ENCODE results near the gene UXS1.
"Not testable (repeated sequence)": the region's sequence is repeated elsewhere in the genome, so short reads cannot be mapped to it uniquely, and the experiment has no call there.

UXS1 gene
- 65.1 to 84.1 (median 72.3) reads per million in 4 donors for total RNA-seq

DNA sequence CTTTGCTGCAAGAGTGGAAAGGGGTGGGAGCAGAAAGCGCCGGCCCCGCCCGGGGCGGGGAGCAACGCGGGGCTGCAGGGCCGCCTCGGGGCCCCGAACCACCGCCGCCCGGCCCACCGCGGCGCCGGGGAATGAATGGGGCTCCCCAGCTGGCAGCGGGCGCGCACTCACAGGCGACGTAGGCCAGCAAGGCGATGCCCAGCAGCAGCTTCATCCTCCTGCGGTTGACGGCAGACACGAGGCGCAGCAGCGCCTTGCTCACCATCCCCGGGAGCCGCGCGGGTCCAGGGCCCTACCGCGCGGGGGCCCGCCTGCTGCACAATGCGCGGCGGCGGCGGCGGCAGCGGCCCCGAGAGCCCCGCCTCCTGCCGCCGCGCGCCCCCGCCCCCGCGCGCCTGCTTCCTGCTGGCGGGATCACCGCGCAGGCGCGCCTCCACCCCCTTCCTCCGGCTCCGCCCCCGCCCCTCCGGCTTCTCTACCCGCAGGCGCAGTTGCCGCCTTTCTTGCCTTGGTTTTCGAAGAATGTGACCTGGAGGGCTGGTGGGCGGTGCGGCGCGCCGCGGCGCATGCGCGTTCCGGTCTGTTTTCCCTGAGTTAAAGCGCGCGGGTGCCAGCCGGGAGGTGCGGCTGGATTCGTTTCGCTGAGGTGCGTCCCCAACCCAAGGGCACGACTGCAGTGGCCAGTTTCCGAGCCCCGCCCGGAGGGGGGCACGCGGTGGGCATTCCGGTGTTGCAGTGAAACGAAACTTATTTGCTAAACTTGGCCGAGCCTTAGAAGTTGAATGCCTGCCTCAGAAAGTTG, at the start of gene UXS1:
TSS of gene UXS1 (minus strand) at position 325 of the 802 bp plus-strand sequence. CDS start at position 265, 60 bp downstream.
- peak; percentile 97 to 99 (median 98) for DNase-seq

DNA sequence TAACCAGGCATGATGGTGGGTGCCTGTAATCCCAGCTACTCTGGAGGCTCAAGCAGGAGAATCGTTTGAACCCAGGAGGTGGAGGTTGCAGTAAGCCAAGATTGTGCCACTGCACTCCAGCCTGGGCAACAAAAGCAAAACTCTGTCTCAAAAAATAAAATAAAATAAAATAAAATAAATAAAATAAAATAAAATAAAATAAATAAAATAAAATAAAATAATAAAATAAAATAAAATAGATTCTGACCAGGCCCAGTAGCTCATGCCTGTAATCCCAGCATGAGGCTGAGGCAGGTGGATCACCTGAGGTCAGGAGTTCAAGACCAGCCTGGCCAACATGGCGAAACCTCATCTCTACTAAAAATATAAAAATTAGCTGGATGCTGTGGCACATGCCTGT, 45.4 kb upstream of the UXS1 start:
- not testable (repeated sequence) for DNase-seq

DNA sequence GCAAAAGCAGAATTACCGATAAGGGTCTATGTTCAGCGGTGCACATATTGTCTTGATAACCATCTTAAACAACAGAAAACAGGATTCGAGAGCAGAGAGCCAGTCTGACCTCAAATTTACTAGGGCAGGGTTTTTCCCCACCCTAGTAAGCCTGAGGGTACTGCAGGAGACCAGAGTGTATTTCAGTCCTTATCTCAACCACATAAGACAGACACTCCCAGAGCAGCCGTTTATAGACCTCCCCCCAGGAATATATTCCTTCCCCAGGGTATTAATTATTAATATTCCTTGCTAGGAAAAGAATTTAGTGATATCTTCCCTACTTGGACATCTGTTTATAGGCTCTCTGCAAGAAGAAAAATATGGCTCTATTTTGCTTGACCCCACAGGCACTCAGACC, 41.3 kb upstream of the UXS1 start:
- DNase-seq = not testable (repeated sequence)

DNA sequence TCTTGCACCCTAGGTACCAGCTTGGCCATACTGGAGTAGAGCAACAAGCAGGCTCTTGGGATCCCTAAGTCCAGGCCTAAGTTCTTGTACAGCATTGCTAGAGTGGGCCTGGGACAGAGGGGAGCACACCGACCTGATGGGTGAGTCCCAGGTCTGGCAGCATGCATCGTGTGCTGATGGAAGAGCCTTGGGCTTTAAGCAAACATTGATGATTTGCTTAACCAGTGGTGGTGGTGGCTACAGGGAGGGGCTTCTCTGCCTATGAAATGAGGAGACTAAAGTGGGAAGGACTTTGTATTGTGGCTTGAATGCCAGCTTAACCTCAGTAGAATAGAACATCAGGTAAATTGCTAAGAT, 39.2 kb upstream of the UXS1 start:
- DNase-seq = no peak

DNA sequence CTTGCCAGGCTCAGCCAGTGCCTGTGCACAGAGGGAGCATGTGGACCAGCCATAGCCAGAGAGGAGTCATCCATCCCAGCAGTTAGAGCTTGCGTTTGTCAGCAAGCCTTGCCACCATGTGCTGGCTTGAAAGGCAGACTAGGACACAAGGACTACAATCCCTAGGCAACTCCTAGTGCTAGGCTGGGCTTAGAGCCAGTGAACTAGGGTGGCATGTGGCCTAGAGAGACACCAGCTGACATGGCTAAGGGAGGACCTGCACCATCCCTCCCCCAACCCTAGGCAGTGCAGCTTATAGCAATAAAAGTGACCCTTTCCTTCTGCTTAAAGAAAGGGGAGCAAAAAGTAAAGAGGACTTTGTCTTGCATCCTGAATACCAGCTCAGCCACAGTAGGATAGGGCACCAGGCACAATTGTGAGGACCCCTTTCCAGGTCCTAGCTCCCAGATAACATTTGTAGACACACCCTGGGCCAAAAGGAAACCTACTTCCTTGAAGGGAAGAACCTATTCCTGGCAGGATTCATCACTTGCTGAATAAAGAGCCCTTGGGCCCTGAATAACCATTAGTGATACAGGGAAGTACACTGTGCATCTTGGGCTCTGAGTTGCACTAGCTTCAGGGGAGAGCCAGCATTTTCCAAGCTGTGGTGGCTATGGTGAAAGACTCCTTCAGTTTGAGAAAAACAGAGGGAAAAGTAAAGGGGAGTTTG, 38.7 kb upstream of the UXS1 start:
- DNase-seq = no peak

DNA sequence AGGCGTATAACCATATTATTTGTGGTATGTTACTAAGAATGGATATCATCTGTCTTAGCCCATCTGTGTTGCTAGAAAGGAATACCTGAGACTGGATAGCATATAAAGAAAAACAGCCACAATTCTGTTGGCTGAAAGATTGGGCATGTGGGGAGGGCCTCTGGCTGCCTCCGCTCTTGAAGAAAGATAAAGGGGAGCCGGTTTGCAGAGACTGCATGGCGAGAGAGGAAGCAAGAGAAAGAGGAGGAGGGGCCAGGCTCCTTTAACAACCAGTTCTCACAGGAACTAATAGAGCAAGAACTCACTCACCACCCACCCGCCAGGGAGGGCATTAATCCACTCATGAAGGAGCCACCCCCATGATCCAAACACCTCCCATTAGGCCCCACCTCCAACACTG, 29.2 kb upstream of the UXS1 start:
- DNase-seq = no peak

DNA sequence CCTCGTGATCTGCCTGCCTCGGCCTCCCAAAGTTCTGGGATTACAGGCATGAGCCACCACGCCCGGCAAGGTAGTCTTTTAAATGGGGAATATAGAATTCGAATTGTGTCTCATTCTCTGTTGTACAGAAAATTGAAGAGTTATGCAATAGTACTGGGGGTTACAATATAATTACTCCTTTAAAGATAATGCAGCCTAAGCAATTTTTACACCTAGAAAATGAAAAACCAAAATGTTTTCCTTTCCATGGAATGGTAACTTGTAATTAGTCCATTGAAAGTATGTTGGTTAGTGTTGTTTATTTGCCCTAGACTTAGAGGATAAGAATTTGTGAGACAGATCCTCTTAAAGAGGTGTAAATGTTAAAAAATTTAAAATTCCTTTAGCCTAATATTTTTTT, 28.0 kb upstream of the UXS1 start:
- not testable (repeated sequence) for DNase-seq

DNA sequence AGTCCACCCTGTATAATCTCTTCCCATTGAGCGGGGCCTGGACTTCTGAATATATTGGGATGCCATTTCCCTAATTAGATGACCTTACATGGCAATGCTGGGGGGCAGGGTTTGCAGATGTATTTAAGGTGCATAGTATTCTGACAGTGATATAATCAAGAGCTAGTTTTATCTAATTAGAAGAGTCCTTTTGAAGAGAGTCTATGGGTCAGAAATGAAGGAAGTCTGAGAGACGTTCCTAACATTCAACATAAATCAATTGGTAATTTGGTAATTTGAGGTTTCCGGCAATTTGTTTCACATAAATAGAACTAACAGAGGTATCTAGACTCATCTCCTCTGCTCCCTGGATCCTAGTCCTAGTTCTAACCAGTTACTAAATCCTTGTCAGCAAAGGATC, 25.7 kb upstream of the UXS1 start:
- no peak for DNase-seq

DNA sequence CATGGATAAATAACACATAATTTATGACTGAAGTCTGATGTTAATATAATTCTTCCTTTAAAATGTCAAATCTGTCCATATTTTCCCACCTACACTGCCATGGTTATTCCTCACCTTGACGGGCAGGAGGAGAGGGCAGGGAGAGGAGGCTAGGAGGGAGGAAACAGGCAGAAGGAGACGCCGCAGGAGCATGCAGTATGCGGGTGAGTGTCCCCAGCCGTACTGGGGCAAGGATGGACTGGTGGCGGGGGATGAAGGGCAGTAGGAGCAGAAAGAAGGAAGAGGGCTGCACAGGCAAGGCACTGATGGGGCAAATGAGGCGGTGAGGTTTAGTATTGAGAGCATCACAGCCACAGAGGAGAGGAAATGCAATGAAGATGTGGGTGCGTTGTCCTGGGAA, 25.1 kb upstream of the UXS1 start:
- not testable (repeated sequence) for DNase-seq

DNA sequence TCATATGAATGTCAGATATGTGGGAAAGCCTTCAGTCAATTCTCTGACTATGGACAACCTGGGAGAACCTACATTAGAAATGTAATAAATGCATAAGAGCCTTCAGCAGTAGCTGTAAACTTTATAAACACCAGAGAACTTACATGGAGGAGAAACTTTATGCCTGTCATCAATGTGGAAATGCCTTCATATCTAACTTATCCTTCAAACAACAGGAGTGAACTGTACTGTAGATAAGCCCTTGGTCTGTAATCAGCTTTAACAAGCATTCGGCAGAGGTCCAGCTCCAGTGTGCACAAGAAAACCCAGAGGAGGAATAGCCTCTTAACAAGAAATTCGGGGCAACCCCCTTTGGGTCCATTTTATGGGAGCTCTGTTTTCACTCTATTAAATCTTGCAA, 14.8 kb upstream of the UXS1 start:
- no peak for DNase-seq

DNA sequence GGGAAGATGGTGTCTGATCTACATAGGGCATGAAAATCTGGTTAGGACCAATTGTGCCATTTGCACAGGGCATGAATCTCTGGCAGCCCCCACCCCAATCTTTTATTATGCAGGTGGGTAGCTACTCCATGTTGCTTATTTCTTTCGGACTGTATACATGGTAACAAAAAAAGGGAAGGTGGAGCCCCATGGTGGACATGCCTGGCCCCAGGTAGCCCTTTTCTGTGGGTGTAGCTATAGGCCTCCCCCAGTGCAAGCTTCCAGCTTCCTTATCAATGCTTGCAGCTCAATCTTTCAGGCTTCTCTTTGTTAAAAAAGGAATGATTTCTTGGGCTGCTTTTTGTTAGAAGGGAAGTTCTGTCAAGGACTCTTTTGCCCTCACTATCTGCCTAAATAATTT, 14.3 kb upstream of the UXS1 start:
- DNase-seq = no peak

DNA sequence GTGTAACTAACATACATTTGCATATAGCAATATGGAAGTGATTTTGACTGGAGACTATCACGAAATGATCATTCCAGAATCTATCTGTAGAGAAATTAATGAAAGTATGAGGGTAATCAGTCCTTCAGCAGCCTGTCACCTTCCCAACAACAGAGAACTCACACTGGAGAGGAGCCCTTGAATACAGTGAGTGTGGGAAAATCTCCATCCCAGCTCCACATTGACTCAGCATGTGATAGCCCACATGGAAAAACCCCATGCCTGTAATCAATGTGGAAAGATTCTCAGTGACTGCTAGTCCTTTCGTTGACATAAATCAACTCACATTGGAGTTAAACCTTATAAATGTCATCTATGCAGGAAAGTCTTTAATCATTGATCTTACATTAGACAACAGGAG, 13.1 kb upstream of the UXS1 start:
- no peak for DNase-seq

DNA sequence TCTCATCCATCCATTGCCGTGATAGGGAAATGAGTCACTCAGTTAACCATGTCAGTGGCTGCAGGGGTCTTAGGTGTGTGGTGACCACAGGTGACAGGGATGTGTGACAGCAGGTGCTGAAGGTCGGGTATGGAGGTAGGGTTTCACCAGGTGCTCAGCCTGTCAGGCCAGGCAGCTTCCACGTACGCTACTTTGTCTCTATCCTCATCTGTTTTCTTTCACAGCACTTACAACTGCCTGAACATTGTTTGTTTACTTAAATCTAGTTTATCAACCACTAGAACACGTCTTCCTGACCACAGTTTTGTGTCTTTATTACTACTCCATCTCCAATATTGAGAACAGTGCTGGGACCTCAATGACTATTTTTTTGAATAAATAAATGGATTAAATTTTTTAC, 11.4 kb upstream of the UXS1 start:
- DNase-seq = peak in 1 of 5 donors; percentile 52

DNA sequence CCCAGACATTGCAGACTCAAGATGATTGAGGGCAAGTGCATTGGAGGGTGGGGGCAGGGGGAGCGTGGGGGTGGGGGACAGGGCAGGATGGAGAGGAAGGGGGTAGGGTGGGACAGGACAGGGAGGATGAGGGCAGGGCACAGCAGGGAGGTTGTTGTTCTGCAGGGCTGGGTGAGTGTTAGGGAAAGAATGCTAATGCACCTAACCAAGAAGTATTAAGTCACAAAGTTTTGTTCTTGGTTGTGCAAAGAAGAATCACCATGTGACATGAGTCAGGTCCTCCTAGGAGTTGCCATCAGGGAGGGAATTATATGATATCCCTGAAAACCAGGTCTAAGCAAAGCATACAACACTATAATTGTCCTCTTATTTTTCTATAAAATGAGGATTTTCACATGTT, 10.4 kb upstream of the UXS1 start:
- DNase-seq = not testable (repeated sequence)

DNA sequence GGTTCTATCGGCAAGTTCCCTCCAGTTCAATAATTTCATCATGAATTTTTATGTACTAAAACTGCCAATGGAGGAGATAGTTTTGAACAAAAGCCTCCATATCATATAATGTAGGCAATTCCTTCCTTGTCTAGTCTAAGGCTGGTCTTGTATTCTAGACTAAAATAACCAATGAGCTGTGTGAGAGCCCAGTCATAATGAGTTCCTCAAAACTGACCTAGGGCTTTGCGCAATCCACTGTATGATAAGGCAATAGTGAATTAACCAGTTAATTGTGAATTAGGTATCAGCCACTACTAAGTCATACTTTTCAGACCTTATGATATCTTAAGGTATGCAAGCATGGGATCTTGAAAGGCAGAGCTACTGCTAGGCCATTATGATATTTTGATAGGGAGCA, 7.6 kb upstream of the UXS1 start:
- no peak for DNase-seq

DNA sequence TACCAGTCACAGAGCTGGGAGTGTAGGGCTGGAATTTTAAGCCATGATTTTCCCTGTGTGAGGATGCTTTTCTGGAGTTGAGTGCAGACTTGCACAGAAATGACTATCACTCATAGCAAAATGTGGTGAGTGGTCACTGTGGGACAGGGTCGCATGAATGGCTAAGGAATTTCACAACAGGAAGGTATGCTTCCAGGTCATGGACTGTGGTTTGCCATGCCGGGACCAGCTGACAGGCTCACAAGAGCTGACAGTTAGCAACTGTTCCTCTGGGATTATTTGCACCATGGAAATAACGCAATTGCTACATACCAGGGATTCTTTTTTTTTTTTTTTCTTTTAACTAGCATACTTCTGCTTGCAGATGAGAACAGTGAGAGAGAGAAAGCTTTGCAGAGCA, 3.8 kb upstream of the UXS1 start:
- no peak for DNase-seq

DNA sequence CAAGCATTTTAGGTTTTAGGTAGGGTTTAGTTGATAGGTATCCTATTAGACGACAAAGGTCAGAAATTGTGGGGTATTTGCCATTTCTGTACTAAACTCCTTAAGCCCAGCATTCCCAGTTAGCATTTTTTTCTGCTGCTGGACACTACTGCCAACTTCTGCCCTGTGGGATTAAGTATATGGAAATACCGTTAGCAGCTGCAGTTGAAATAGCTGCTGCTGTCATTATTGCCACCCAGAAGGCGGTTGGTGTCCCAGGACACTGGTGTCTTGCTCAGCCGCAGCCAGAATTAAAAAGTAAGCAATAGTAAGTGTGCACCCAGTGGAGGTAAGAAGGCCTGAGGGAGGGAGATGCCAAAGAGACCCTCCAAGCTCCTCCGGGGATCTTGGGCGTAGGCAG, 1.9 kb upstream of the UXS1 start:
- DNase-seq = no peak

DNA sequence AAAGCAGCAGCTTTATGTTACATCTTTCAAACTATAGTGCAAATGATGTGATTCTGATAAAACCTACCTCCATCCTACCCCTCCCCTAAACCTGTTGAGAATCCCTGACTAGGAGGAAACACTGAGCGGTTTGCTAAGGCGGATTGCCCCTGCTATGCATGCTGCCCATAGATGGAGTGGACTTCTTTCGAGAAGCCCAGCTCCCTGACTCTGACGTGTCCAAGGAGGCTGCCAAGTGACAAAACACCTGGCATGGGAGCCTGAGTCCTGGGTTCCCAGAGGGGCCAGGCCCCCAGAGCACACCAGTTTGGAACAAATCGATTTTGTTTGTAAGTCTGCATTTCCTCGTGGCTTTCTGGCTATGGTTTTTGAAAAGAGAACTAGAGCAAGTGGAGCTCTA, 1.4 kb upstream of the UXS1 start:
- DNase-seq = no peak

DNA sequence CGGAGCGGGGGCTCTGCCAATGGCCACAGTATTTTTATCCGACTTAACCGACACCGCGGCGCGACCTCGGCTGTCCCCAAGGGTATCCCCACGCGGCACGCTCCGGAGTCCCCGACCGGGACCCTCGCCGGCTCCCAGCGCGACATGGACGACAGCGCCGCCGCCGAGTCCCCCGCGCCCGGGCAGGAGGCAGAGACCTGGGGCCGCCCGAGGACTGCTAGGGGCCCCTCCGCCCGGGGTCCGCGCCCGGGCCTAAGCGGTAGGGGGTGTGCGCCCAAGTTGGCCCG, 468 bp downstream of the UXS1 start:
- DNase-seq = no peak

DNA sequence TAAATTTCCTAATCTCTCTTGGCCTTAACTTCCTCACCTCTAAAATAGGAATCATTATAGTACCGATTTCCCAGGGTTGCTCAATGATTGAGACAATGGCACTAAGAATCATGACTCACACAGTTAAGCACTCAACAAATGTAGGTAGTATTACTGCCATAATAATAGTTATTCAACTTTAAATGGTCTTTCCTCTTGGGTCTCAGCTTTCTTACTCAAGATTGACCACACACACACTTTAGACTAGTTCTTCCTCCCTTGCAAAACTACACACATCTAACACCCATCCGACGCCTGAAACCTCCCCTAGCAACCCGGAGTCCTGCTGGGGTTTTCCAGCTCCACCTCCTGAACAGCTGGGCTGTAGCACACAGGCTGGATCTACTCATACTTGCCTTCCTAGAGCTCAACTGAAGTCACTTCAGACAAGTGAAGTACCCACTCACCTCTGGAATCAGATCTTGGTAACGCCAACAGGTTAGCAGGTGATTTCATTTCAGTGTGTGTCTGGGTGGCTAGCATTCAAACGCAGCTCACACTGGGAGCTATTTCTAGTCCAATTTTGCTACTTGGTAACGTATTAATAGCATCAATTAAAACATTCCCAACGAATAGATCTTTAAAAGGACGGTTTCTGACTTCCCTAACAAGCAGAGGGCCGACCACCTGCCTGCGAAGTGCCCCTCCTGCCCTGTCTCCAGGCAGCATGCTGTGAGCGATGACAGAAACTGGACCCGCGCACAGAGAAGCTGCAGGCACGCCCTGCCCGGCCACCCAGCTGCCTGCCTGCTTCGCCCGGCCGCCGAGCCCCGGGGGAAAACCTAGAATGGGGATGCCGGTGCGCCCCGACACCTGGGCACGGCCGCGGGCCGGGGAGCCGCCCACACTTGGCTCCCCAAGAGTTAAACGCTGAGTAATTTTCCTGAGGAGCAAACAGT, 1.1 kb downstream of the UXS1 start:
- peak in 3 of 5 donors; percentile 25 to 67 (median 28) for DNase-seq

DNA sequence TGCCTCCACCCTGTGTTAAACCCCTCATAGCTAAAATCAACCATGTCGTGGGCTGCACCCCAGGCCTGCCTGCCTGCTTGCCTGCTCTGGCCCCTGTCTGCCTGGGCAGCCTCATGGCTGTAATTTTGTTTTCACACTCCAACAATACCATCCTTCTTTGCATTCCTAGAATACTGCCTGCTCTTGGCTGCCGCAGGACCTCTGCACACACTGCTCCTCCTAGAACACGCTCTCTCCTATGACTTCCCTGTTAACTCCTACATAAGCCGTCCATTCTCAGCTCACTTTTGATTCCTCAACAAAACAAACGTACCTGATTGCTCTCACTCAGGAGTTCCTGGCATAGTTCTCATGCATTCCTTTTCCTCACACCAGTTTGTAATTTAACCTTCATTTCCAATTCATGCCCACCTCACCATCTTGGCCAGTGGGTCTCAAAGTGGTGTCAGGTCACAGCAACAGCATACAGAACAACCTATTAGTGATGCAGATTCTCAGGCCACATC, 2.5 kb downstream of the UXS1 start:
- DNase-seq = no peak

DNA sequence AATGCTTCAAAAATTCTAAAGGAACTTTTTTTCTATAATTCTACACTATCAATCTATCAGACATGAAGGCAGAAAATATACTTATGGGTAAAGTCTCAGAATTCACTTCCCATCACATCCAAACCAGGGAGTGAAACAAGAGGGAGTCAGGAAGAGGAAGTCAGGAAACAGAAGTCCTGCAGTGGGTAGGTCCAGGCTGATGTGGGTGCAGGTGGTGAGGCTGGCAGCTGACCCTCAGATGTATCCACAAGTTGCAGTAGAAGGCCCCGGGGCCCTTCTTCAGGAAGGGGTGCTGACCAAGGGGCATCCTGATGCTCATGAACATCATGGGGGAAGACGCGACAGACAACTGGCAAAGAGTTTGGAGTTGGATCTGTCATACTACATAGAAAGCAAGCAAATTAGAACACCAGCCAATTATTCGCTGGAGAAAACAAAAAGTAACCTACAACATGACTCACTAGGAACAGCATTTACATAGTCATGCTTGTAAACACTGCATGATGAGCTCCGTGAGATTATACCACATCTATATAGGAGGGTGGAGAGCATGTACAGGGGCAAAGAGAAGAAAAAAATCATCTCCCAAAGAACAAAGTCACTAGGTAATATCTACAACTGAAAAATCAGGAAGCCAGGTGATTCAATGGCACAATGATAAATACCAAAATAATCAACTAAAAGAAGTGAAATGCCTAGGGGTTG, 4.2 kb downstream of the UXS1 start:
- no peak for DNase-seq

DNA sequence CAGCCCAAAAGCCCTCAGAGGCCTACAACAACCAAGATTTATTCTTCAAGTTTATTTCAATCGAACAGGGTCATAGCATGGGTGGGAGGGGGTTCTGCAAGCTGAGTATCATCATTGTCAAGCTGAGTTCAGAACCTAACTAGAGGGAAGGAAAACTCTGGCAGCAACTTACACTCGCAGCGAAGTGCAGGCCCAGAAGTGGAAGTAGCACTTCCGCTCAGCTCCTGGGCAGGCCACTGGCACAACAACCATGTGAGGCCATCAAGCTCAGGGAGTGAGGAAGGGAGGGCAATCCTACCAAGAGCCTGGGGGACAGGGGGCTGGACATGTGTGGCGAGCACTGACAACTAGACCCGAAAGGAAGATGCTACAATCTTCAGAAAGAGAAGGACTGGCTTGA, 4.8 kb downstream of the UXS1 start:
- DNase-seq = no peak
